ENCODE results near the gene MYH10.

The MYH10 gene

DNA sequence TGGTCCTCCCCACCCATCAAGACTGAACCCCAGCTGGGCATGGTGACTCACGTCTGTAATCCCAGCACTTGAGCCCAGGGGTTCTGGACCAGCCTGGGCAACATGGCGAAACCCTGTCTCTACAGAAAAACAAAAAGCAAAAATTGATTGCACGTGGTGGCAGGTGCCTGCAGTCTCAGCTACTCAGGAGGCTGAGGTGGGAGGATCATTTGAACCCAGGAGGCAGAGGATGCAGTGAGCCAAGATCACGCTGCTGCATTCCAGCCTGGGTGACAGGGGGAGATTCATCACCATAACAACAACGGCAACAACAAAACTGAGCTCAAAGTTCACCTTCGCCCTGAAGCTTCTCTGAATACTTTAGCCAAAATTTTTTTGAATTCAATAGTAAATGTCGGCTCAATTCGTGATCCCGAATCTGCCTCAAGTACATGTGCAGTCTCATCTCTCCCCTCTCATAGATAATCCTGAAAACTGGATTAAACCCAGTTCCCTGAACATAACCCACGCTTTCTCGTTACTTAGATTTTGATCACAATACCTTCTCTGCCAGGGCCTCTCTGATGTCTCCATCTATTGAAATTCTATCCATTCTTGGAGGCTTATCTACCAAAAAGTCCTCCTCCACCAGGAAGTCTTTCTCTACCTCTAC lies 13.5 kb upstream of the MYH10 start:
- no peaks in the 10 kb centered on the region for H4K20me1 ChIP-seq (ENCODE audit: insufficient read depth, low read length)
- no peak overlapping the region for H3K27ac ChIP-seq (ENCODE audit: low read depth, low read length, poor library complexity, severe bottlenecking)
- H3K4me3 ChIP-seq (ENCODE audit: low read depth, low read length, poor library complexity, severe bottlenecking), result no peak overlapping the region
- 0 out of 2 replicates have a peak, but pooled peaks cover 3% of the 10 kb centered on the region for H3K27me3 ChIP-seq (ENCODE audit: insufficient read depth, low read length)
- H3K4me2 ChIP-seq (ENCODE audit: low read length), result no peak overlapping the region
- H3F3A ChIP-seq (ENCODE audit: insufficient read depth, low read length), result no peaks in the 10 kb centered on the region
- no peaks in the 10 kb centered on the region for H3K36me3 ChIP-seq (ENCODE audit: insufficient read depth, low read length)
- no peak overlapping the region for H3K9ac ChIP-seq (ENCODE audit: low read length)
- no peaks in the 10 kb centered on the region for H3K4me1 ChIP-seq (ENCODE audit: insufficient read depth, low read length, severe bottlenecking)
- no peaks in the 10 kb centered on the region for H3K79me2 ChIP-seq (ENCODE audit: insufficient read depth, low read length)
- TF ChIP-seq, protein P1, sequence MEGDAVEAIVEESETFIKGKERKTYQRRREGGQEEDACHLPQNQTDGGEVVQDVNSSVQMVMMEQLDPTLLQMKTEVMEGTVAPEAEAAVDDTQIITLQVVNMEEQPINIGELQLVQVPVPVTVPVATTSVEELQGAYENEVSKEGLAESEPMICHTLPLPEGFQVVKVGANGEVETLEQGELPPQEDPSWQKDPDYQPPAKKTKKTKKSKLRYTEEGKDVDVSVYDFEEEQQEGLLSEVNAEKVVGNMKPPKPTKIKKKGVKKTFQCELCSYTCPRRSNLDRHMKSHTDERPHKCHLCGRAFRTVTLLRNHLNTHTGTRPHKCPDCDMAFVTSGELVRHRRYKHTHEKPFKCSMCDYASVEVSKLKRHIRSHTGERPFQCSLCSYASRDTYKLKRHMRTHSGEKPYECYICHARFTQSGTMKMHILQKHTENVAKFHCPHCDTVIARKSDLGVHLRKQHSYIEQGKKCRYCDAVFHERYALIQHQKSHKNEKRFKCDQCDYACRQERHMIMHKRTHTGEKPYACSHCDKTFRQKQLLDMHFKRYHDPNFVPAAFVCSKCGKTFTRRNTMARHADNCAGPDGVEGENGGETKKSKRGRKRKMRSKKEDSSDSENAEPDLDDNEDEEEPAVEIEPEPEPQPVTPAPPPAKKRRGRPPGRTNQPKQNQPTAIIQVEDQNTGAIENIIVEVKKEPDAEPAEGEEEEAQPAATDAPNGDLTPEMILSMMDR (IDR thresholded peaks at IDR 0.05; ENCODE audit: low read length), result no peak
- no peak for TF ChIP-seq EZH2 (IDR thresholded peaks at IDR 0.05; ENCODE audit: borderline replicate concordance, low read length)
- no peak overlapping the region for H2AFZ ChIP-seq (ENCODE audit: low read length)
- H3K9me3 ChIP-seq (ENCODE audit: low read length), result no peaks in the 10 kb centered on the region; the same call in 1 of the 2 replicates
- H3K9me2 ChIP-seq (ENCODE audit: low read depth, low read length), result no peaks in the 10 kb centered on the region

DNA sequence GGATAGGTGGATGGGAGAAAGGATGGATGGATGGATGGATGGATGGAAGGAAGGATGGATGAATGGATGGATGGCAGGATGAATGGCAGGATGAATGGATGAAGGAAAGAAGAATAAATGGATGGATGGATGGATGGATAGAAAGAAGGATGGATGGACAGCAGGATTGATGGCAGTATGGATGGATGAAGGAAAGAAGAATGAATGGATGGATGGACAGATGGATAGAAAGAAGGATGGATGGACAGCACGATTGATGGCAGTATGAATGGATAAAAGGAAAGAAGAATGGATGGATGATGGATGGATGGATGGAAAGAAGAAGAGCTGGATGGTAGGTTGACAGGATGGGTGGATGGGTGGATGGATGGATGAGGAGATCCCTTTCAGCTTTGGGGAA lies 9.2 kb upstream of the MYH10 start:
- Histone ChIP-seq H3K79me2 (ENCODE audit: insufficient read depth, low read length) (no peaks in the 10 kb centered on the region), H3K4me2 (ENCODE audit: low read length) (no peak overlapping the region), H3K36me3 (ENCODE audit: insufficient read depth, low read length) (no peaks in the 10 kb centered on the region), H4K20me1 (ENCODE audit: insufficient read depth, low read length) (no peaks in the 10 kb centered on the region), H3K27ac (ENCODE audit: low read depth, low read length, poor library complexity, severe bottlenecking) (no peak overlapping the region), H3K9me2 (ENCODE audit: low read depth, low read length) (no peaks in the 10 kb centered on the region), H3K9me3 (ENCODE audit: low read length) (no peaks in the 10 kb centered on the region; the same call in 1 of the 2 replicates), H3K4me3 (ENCODE audit: low read depth, low read length, poor library complexity, severe bottlenecking) (no peak overlapping the region), H3K4me1 (ENCODE audit: insufficient read depth, low read length, severe bottlenecking) (no peaks in the 10 kb centered on the region), H3F3A (ENCODE audit: insufficient read depth, low read length) (no peaks in the 10 kb centered on the region), H2AFZ (ENCODE audit: low read length) (no peak overlapping the region), H3K9ac (ENCODE audit: low read length) (no peak overlapping the region), H3K27me3 (ENCODE audit: insufficient read depth, low read length) (0 out of 2 replicates have a peak, but pooled peaks cover 3% of the 10 kb centered on the region)
- TF ChIP-seq EZH2 (IDR thresholded peaks at IDR 0.05; ENCODE audit: borderline replicate concordance, low read length), result no peak
- TF ChIP-seq, protein P1 (IDR thresholded peaks at IDR 0.05; ENCODE audit: low read length), result no peak

DNA sequence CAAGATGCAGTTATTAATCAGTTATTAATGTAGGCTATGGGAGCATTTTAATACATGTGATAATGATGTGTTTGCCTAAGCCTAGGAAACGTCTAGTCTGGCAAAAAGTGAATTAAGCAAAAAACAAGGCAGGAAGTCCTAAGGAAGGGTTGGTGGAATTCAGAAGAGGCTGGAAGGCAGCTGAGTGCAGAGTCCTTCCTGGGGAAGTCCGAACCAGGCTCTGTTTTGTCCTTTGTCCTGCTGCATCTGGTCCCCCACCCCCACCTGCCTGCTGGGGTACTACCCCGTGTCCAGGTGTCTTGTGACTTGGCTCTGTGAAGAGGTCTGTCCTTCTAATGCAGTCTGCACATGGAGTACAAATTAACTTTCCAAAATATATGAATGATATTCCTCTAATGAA lies 1.5 kb upstream of the MYH10 start:
- no peaks in the 10 kb centered on the region for H3K9me3 ChIP-seq (ENCODE audit: low read length)
- H3K4me3 ChIP-seq (ENCODE audit: low read depth, low read length, poor library complexity, severe bottlenecking), result no peak overlapping the region
- H3K4me1 ChIP-seq (ENCODE audit: insufficient read depth, low read length, severe bottlenecking), result peaks cover 13% of the 10 kb centered on the region
- H3K79me2 ChIP-seq (ENCODE audit: insufficient read depth, low read length), result no peaks in the 10 kb centered on the region
- TF ChIP-seq, protein P1 (IDR thresholded peaks at IDR 0.05; ENCODE audit: low read length), result no peak
- TF ChIP-seq EZH2 (IDR thresholded peaks at IDR 0.05; ENCODE audit: borderline replicate concordance, low read length), result no peak
- peaks cover 3% of the 10 kb centered on the region; the same call in 1 of the 2 replicates for H3F3A ChIP-seq (ENCODE audit: insufficient read depth, low read length)
- no peaks in the 10 kb centered on the region for H3K9me2 ChIP-seq (ENCODE audit: low read depth, low read length)
- H3K36me3 ChIP-seq (ENCODE audit: insufficient read depth, low read length), result no peaks in the 10 kb centered on the region
- no peak overlapping the region for H3K4me2 ChIP-seq (ENCODE audit: low read length)
- H3K27ac ChIP-seq (ENCODE audit: low read depth, low read length, poor library complexity, severe bottlenecking), result no peak overlapping the region
- no peak overlapping the region for H3K9ac ChIP-seq (ENCODE audit: low read length)
- peak overlapping the region; percentile 92; the same call in 1 of the 2 replicates for H2AFZ ChIP-seq (ENCODE audit: low read length)
- no peaks in the 10 kb centered on the region for H3K27me3 ChIP-seq (ENCODE audit: insufficient read depth, low read length)
- no peaks in the 10 kb centered on the region for H4K20me1 ChIP-seq (ENCODE audit: insufficient read depth, low read length)

Data from OCI-LY1 (cell line).